Trophoblast cell (in vitro differentiated cells and primary cell): ENCODE measurements around the gene TUBA4A.

Experiments
- DNase-seq, 2 donors: peaks; one replicate each; pipeline ENCODE4 v3.0.0-alpha.2; 2016
- H2AFZ ChIP-seq: 2 replicates; pipeline ENCODE4 v1.6.1; 2013; ENCODE audit warnings: low read length, moderate library complexity, mild to moderate bottlenecking; ENCODE audit not compliant: insufficient read depth, poor library complexity
- H2AK5ac ChIP-seq: 2 replicates; pipeline ENCODE4 v1.6.1; 2013; ENCODE audit warnings: mild to moderate bottlenecking, low read length
- H2BK120ac ChIP-seq: 2 replicates; pipeline ENCODE4 v1.6.1; 2013; ENCODE audit warnings: low read length, mild to moderate bottlenecking, moderate library complexity; ENCODE audit not compliant: insufficient read depth, poor library complexity
- H2BK12ac ChIP-seq: 2 replicates; pipeline ENCODE4 v1.6.1; 2013; ENCODE audit warnings: mild to moderate bottlenecking, low read length, moderate library complexity
- H2BK5ac ChIP-seq: 2 replicates; pipeline ENCODE4 v1.6.1; 2013; ENCODE audit warnings: low read length, low read depth, moderate library complexity, mild to moderate bottlenecking; ENCODE audit not compliant: poor library complexity
- H3K14ac ChIP-seq: 2 replicates; pipeline ENCODE4 v1.6.1; 2013; ENCODE audit warnings: mild to moderate bottlenecking, low read length
- H3K18ac ChIP-seq: 2 replicates; pipeline ENCODE4 v1.6.1; 2013; ENCODE audit warnings: mild to moderate bottlenecking, low read length
- H3K23ac ChIP-seq: 2 replicates; pipeline ENCODE4 v1.6.1; 2013; ENCODE audit warnings: low read length
- H3K27ac ChIP-seq: 2 replicates; pipeline ENCODE4 v1.5.1; 2013; ENCODE audit warnings: low read depth, mild to moderate bottlenecking, inconsistent platforms, low read length, moderate library complexity
- H3K27me3 ChIP-seq: 2 replicates; pipeline ENCODE4 v1.6.1; 2013; ENCODE audit warnings: inconsistent platforms, mild to moderate bottlenecking, low read length, moderate library complexity; ENCODE audit not compliant: insufficient read depth
- H3K36me3 ChIP-seq, 2 experiments: 1 replicate in 1 of 2; 2 replicates in 1 of 2; pipeline ENCODE4 v1.6.1; 2013; ENCODE audit warnings: low read length in 2 of 2, mild to moderate bottlenecking in 2 of 2, moderate library complexity in 1 of 2; ENCODE audit not compliant: insufficient read depth in 2 of 2, control insufficient read depth in 1 of 2
- H3K4ac ChIP-seq: 2 replicates; pipeline ENCODE4 v1.6.1; 2013; ENCODE audit warnings: low read depth, mild to moderate bottlenecking, low read length, moderate library complexity
- H3K4me1 ChIP-seq, 2 experiments: 1 replicate in 1 of 2; 2 replicates in 1 of 2; pipeline ENCODE4 v1.6.1; 2013; ENCODE audit warnings: low read length in 2 of 2, mild to moderate bottlenecking in 2 of 2, moderate library complexity in 1 of 2; ENCODE audit not compliant: insufficient read depth in 2 of 2, control insufficient read depth in 1 of 2
- H3K4me2 ChIP-seq: 2 replicates; pipeline ENCODE4 v1.6.1; 2013; ENCODE audit warnings: inconsistent platforms, mild to moderate bottlenecking, low read length, moderate library complexity
- H3K4me3 ChIP-seq: 2 replicates; pipeline ENCODE4 v1.5.1; 2013; ENCODE audit warnings: mild to moderate bottlenecking, low read depth, low read length, inconsistent platforms
- H3K79me1 ChIP-seq: one replicate; pipeline ENCODE4 v1.6.1; 2013; ENCODE audit warnings: low read length
- H3K79me2 ChIP-seq: 2 replicates; pipeline ENCODE4 v1.6.1; 2013; ENCODE audit warnings: low read length, mild to moderate bottlenecking; ENCODE audit not compliant: control insufficient read depth, insufficient read depth, poor library complexity
- H3K9ac ChIP-seq: 2 replicates; pipeline ENCODE4 v1.6.1; 2013; ENCODE audit warnings: mild to moderate bottlenecking, low read length
- H3K9me3 ChIP-seq: 2 replicates; pipeline ENCODE4 v1.6.1; 2013; ENCODE audit warnings: low read depth, mild to moderate bottlenecking, control low read depth, inconsistent platforms, low read length; ENCODE audit not compliant: insufficient read depth
- H4K12ac ChIP-seq: 2 replicates; pipeline ENCODE4 v1.6.1; 2013; ENCODE audit warnings: low read depth, mild to moderate bottlenecking, low read length, moderate library complexity
- H4K8ac ChIP-seq: 2 replicates; pipeline ENCODE4 v1.6.1; 2013; ENCODE audit warnings: low read depth, mild to moderate bottlenecking, low read length, moderate library complexity
- H4K91ac ChIP-seq: one replicate; pipeline ENCODE4 v1.6.1; 2013; ENCODE audit warnings: low read depth, mild to moderate bottlenecking, low read length, moderate library complexity
- WGBS: extraction: QIAGEN DNeasy Blood & Tissue Kit; methylation state at CpG from one replicate; pipeline ENCODE4 v1.1.7; 2013; ENCODE audit warnings: missing lambda C conversion rate; ENCODE audit not compliant: insufficient read length, insufficient coverage; ENCODE audit errors: extremely low coverage; 5-methylcytosine and 5-hydroxymethylcytosine counted together

TUBA4A gene

GRCh38 chr2:219285373-219285735, 31.6 kb upstream of the TUBA4A start:
- H3K79me1 ChIP-seq, result peaks cover 11% of the 10 kb centered on the region
- peaks cover 14 to 20% of the 10 kb centered on the region in 2 experiments for H3K4me1 ChIP-seq
- no peak for DNase-seq
- H2AK5ac ChIP-seq, result no peak overlapping the region
- no peak overlapping the region for H2AFZ ChIP-seq
- no peak overlapping the region for H4K12ac ChIP-seq
- no peak overlapping the region for H3K18ac ChIP-seq
- H2BK5ac ChIP-seq, result no peak overlapping the region
- no peak overlapping the region for H2BK120ac ChIP-seq
- no peak overlapping the region for H4K91ac ChIP-seq
- H2BK12ac ChIP-seq, result no peak overlapping the region
- H3K4me2 ChIP-seq, result no peak overlapping the region
- no peak overlapping the region for H3K4me3 ChIP-seq
- no peaks in the 10 kb centered on the region for H3K9me3 ChIP-seq
- H3K36me3 ChIP-seq, result peaks cover 37 to 50% of the 10 kb centered on the region in 2 experiments
- H3K4ac ChIP-seq, result no peak overlapping the region
- H3K79me2 ChIP-seq, result peaks cover 3% of the 10 kb centered on the region
- H3K9ac ChIP-seq, result no peak overlapping the region
- H3K27me3 ChIP-seq, result no peaks in the 10 kb centered on the region
- no peak overlapping the region for H3K27ac ChIP-seq
- no peak overlapping the region for H4K8ac ChIP-seq
- WGBS, result no CpG with 5 or more reads among the region's 12 CpGs
- H3K14ac ChIP-seq, result no peak overlapping the region
- no peak overlapping the region for H3K23ac ChIP-seq

GRCh38 chr2:219284501-219285372, 31.0 kb upstream of the TUBA4A start:
- H3K18ac ChIP-seq, result no peak overlapping the region
- no peak overlapping the region for H4K8ac ChIP-seq
- no peak overlapping the region for H2BK120ac ChIP-seq
- H3K4me1 ChIP-seq, result peaks cover 19 to 26% of the 10 kb centered on the region in 2 experiments
- H3K27ac ChIP-seq, result no peak overlapping the region
- no peak overlapping the region for H4K12ac ChIP-seq
- no peak overlapping the region for H3K9ac ChIP-seq
- H3K4me3 ChIP-seq, result no peak overlapping the region
- no CpG with 5 or more reads among the region's 16 CpGs for WGBS
- no peak for DNase-seq
- H3K79me1 ChIP-seq, result peaks cover 12% of the 10 kb centered on the region
- H2AFZ ChIP-seq, result no peak overlapping the region
- H3K4me2 ChIP-seq, result no peak overlapping the region
- no peak overlapping the region for H2BK12ac ChIP-seq
- H3K36me3 ChIP-seq, result peaks cover 40 to 50% of the 10 kb centered on the region in 2 experiments
- no peak overlapping the region for H2AK5ac ChIP-seq
- no peak overlapping the region for H2BK5ac ChIP-seq
- H3K27me3 ChIP-seq, result no peaks in the 10 kb centered on the region
- H3K79me2 ChIP-seq, result peaks cover 4% of the 10 kb centered on the region
- H3K23ac ChIP-seq, result no peak overlapping the region
- H3K4ac ChIP-seq, result no peak overlapping the region
- H3K14ac ChIP-seq, result no peak overlapping the region
- no peaks in the 10 kb centered on the region for H3K9me3 ChIP-seq
- no peak overlapping the region for H4K91ac ChIP-seq

GRCh38 chr2:219282943-219283581, 29.3 kb upstream of the TUBA4A start:
- Histone ChIP-seq H3K14ac (no peak overlapping the region), H2AK5ac (no peak overlapping the region), H3K23ac (no peak overlapping the region), H3K4ac (no peak overlapping the region), H3K27ac (no peak overlapping the region), H3K9ac (no peak overlapping the region), H3K18ac (no peak overlapping the region), H3K79me1 (peaks cover 23% of the 10 kb centered on the region), H2BK12ac (no peak overlapping the region), H4K12ac (no peak overlapping the region), H4K8ac (no peak overlapping the region), H2AFZ (no peak overlapping the region), H3K36me3 (peaks cover 40 to 50% of the 10 kb centered on the region in 2 experiments), H3K4me1 (peaks cover 21 to 30% of the 10 kb centered on the region in 2 experiments), H2BK120ac (no peak overlapping the region), H3K4me3 (no peak overlapping the region), H3K9me3 (no peaks in the 10 kb centered on the region), H3K4me2 (no peak overlapping the region), H4K91ac (no peak overlapping the region), H3K79me2 (peaks cover 8% of the 10 kb centered on the region), H3K27me3 (no peaks in the 10 kb centered on the region), H2BK5ac (no peak overlapping the region)
- DNase-seq, result no peak
- WGBS, result no CpG with 5 or more reads among the region's 17 CpGs

- no peak overlapping the region for H3K14ac ChIP-seq
- no CpG with 5 or more reads among the region's 5 CpGs for WGBS
- H4K12ac ChIP-seq, result no peak overlapping the region
These were observed 28.7 kb upstream of the TUBA4A start for GRCh38 chr2:219282375-219282774.

More at GRCh38 chr2:219282375-219282774, 28.7 kb upstream of the TUBA4A start:
- Histone ChIP-seq H3K4ac (no peak overlapping the region), H3K4me2 (no peak overlapping the region), H3K23ac (no peak overlapping the region), H3K9me3 (no peaks in the 10 kb centered on the region), H2AK5ac (no peak overlapping the region), H4K91ac (no peak overlapping the region), H3K27ac (no peak overlapping the region), H2BK5ac (no peak overlapping the region), H3K79me1 (peaks cover 24% of the 10 kb centered on the region), H2AFZ (no peak overlapping the region), H3K79me2 (peaks cover 8% of the 10 kb centered on the region), H3K9ac (no peak overlapping the region), H3K36me3 (peaks cover 40 to 50% of the 10 kb centered on the region in 2 experiments), H2BK120ac (no peak overlapping the region), H3K4me3 (no peak overlapping the region), H3K27me3 (no peaks in the 10 kb centered on the region), H2BK12ac (no peak overlapping the region), H3K18ac (no peak overlapping the region), H3K4me1 (peaks cover 21 to 28% of the 10 kb centered on the region in 2 experiments), H4K8ac (no peak overlapping the region)
- no peak for DNase-seq
